K562 (cell line): ENCODE data around the gene GNB2. TPM values are rescaled to one million over a fixed set of nuclear protein-coding genes. Genes with fewer than 3 reads are reported as not detected.

ENCODE experiments used
- ATAC-seq: fragments of 200-7000 bp; cut with Tn5 transposase; 3 replicates; pipeline ENCODE4 v1.9.1; 2020; ENCODE audit warnings: moderate library complexity
- BruUV-seq: library from RNA; stranded (reverse); fragments of 400-500 nt; replicated peaks from 2 replicates; lab custom pipeline; 2021; lab: Mats Ljungman, UMichigan
- CTCF ChIA-PET: fragments of 300-600 bp; formaldehyde crosslinking; extraction: SDS; loops from one replicate; lab custom pipeline; 2021; ENCODE audit warnings: low intra/inter-chr PET ratio; lab: Yijun Ruan, JAX
- POLR2A ChIA-PET: fragments of 300-600, 350-650 bp; sonication (Branson Sonifier 250); formaldehyde crosslinking; extraction: SDS; loops from one replicate; lab custom pipeline; 2021; ENCODE audit warnings: antibody characterized with exemption, inconsistent platforms; lab: Yijun Ruan, JAX
- DNase-seq, 4 experiments: peaks; one replicate each; pipeline versions ENCODE4 v3.0.0 to v3.0.0-alpha.2; 2011 to 2018; ENCODE audit warnings: low spot score in 3 of 4, mixed read lengths in 3 of 4; ENCODE audit errors: extremely low read depth in 1 of 4
- FAIRE-seq: peaks from 2 replicates; lab custom pipeline; 2011; peaks lifted over from hg19 to GRCh38; lab: Jason Lieb, UNC
- H2AFZ ChIP-seq: 2 replicates; pipeline ENCODE4 v1.6.0; 2011; ENCODE audit warnings: low read depth, low read length, control low read depth, inconsistent platforms
- H3K27ac ChIP-seq: fragments of 200-600 bp; 3 replicates; pipeline ENCODE4 v1.8.0; 2011; ENCODE audit warnings: low read depth, mild to moderate bottlenecking, control low read depth, inconsistent platforms, low read length, moderate library complexity, mixed read lengths; ENCODE audit errors: extremely low read depth
- H3K27me3 ChIP-seq, 2 experiments: fragments of 300-600 bp in 1 of 2; 2 replicates in 1 of 2; 3 replicates in 1 of 2; pipeline versions ENCODE4 v1.6.0 to v1.8.0; 2011; ENCODE audit warnings: inconsistent platforms in 2 of 2, low read length in 2 of 2, mild to moderate bottlenecking in 1 of 2, mixed read lengths in 1 of 2, moderate library complexity in 1 of 2; ENCODE audit not compliant: control insufficient read depth in 2 of 2, insufficient read depth in 2 of 2
- H3K36me3 ChIP-seq: fragments of 300-600 bp; 3 replicates; pipeline ENCODE4 v1.8.0; 2011; ENCODE audit warnings: mild to moderate bottlenecking, low read length, inconsistent platforms; ENCODE audit not compliant: control insufficient read depth, insufficient read depth
- H3K4me1 ChIP-seq, 2 experiments: fragments of 200-600 bp in 1 of 2; replicated peaks in 1 of 2; 2 replicates in 1 of 2; 3 replicates in 1 of 2; pipeline versions ENCODE4 v1.5.1 to v1.8.0; 2011; ENCODE audit warnings: inconsistent platforms in 2 of 2, low read length in 2 of 2, mild to moderate bottlenecking in 1 of 2, mixed read lengths in 1 of 2, moderate library complexity in 1 of 2; ENCODE audit not compliant: control insufficient read depth in 2 of 2, insufficient read depth in 2 of 2
- H3K4me2 ChIP-seq: 2 replicates; pipeline ENCODE4 v1.6.1; 2011; ENCODE audit warnings: low read length, control low read depth, inconsistent platforms, mixed read lengths; ENCODE audit not compliant: insufficient read depth
- H3K4me3 ChIP-seq: fragments of 200-600 bp; sonication (generic), shearing (Covaris generic); 2 replicates; pipeline ENCODE4 v1.5.1; 2016; ENCODE audit warnings: control low read depth, inconsistent platforms
- H3K79me2 ChIP-seq: fragments of 200-600 bp; 3 replicates; pipeline ENCODE4 v1.8.0; 2011; ENCODE audit warnings: low read length, inconsistent platforms; ENCODE audit not compliant: control insufficient read depth, insufficient read depth
- H3K9ac ChIP-seq, 2 experiments: 2 replicates each; pipeline versions ENCODE4 v1.6.0 to v1.6.1; 2011; ENCODE audit warnings: low read depth in 2 of 2, low read length in 2 of 2, control low read depth in 1 of 2, inconsistent platforms in 1 of 2, mild to moderate bottlenecking in 1 of 2, mixed read lengths in 1 of 2; ENCODE audit not compliant: insufficient read depth in 1 of 2
- H3K9me1 ChIP-seq: one replicate; pipeline ENCODE4 v1.6.0; 2011; ENCODE audit warnings: inconsistent platforms, mild to moderate bottlenecking, low read length, moderate library complexity; ENCODE audit not compliant: control insufficient read depth, insufficient read depth
- H3K9me3 ChIP-seq: replicated peaks from 2 replicates; pipeline ENCODE4 v1.5.1; 2011; ENCODE audit warnings: low read depth, low read length, inconsistent platforms; ENCODE audit not compliant: control insufficient read depth, insufficient read depth
- H4K20me1 ChIP-seq: replicated peaks from 2 replicates; pipeline ENCODE4 v1.6.1; 2011; ENCODE audit warnings: low read length, inconsistent platforms, mixed read lengths; ENCODE audit not compliant: control insufficient read depth, insufficient read depth
- CBFB ChIP-seq: sonication (generic); formaldehyde crosslinking; IDR thresholded peaks from 2 replicates; pipeline ENCODE4 v1.4.0; 2020; ENCODE audit warnings: mild to moderate bottlenecking, missing genetic modification reagents
- EHMT2 ChIP-seq: fragments of 450-650 bp; IDR thresholded peaks from 2 replicates; pipeline ENCODE4 v1.6.1; 2018; ENCODE audit warnings: antibody characterized with exemption
- EZH2 ChIP-seq: IDR thresholded peaks from 2 replicates; pipeline ENCODE4 v1.6.1; 2012; ENCODE audit warnings: low read depth, mild to moderate bottlenecking, inconsistent platforms, low read length, borderline replicate concordance
- HSF4 ChIP-seq: fragments of 250-450 bp; sonication (Bioruptor Pico); IDR thresholded peaks from 2 replicates; pipeline ENCODE4 v2.1.2; 2022; ENCODE audit warnings: mild to moderate bottlenecking, moderate library complexity, borderline replicate concordance
- MAX ChIP-seq: sonication (generic); formaldehyde crosslinking; IDR thresholded peaks from 2 replicates; pipeline ENCODE4 v1.9.0; 2022; ENCODE audit warnings: mild to moderate bottlenecking, missing genetic modification reagents
- MCM7 ChIP-seq, 2 experiments: fragments of 450-650 bp; IDR thresholded peaks; 2 replicates each; pipeline ENCODE4 v1.6.1; 2016 to 2018
- PCBP2 ChIP-seq: fragments of 200-400 bp; formaldehyde crosslinking; IDR thresholded peaks from 2 replicates; pipeline ENCODE4 v1.6.1; 2018; ENCODE audit warnings: low read length, low read depth, mild to moderate bottlenecking, moderate library complexity; ENCODE audit not compliant: poor library complexity, severe bottlenecking
- POLR3A ChIP-seq: IDR thresholded peaks from 2 replicates; pipeline ENCODE4 v1.6.1; 2011; ENCODE audit warnings: borderline replicate concordance, mild to moderate bottlenecking, moderate library complexity; ENCODE audit not compliant: insufficient read length, insufficient read depth; ENCODE audit errors: extremely low read depth
- TAF9B ChIP-seq: fragments of 450-650 bp; IDR thresholded peaks from 2 replicates; pipeline ENCODE4 v1.6.1; 2018; ENCODE audit warnings: mild to moderate bottlenecking; ENCODE audit not compliant: partially characterized antibody
- TEAD1 ChIP-seq, 2 experiments: fragments of 450-650 bp in 1 of 2; sonication (generic) in 1 of 2; formaldehyde crosslinking; IDR thresholded peaks; 2 replicates each; pipeline versions ENCODE4 v1.4.0 to v1.8.0; 2020 to 2022; ENCODE audit warnings: mild to moderate bottlenecking in 2 of 2, missing genetic modification reagents in 1 of 2
- THRAP3 ChIP-seq: fragments of 450-650 bp; IDR thresholded peaks from 2 replicates; pipeline ENCODE4 v1.6.1; 2016; ENCODE audit warnings: mild to moderate bottlenecking, inconsistent platforms, borderline replicate concordance
- TSC22D4 ChIP-seq: fragments of 450-650 bp; IDR thresholded peaks from 2 replicates; pipeline ENCODE4 v1.6.1; 2016; ENCODE audit warnings: missing genetic modification characterization, missing biosample characterization, control low read depth
- ZBTB9 ChIP-seq: fragments of 450-650 bp; formaldehyde crosslinking; IDR thresholded peaks from 2 replicates; pipeline ENCODE4 v1.4.0; 2020; ENCODE audit warnings: mild to moderate bottlenecking, moderate library complexity
- ZNF253 ChIP-seq: fragments of 250-450 bp; sonication (Bioruptor Pico); conservative IDR thresholded peaks from 2 replicates; pipeline ENCODE4 v1.6.1; 2021; ENCODE audit warnings: mild to moderate bottlenecking
- WGBS: fragments of 100-300 bp; shearing (Covaris generic); methylation state at CpG from one replicate; pipeline ENCODE4 v1.1.6; 2016; ENCODE audit warnings: low coverage, mixed read lengths; ENCODE audit not compliant: insufficient coverage; ENCODE audit errors: missing lambda C conversion rate; 5-methylcytosine and 5-hydroxymethylcytosine counted together
- in situ Hi-C: fragments of 300-500 bp; cut with MboI; formaldehyde crosslinking; loops from 4 replicates; pipeline ENCODE4 v1.15.0; 2018; ENCODE audit warnings: inconsistent platforms, mixed read lengths
- intact Hi-C: fragments of 100-400 bp; cut with micrococcal nuclease; formaldehyde crosslinking; loops from 2 replicates; pipeline ENCODE4 v1.14.2; 2022
- polyA plus RNA-seq, 8 experiments: library from polyadenylated mRNA; depleted of rRNA in 4 of 8; stranded (reverse) in 5 of 8; unstranded in 3 of 8; fragments of >200 nt; fragmentation: Nextera tagmentation in 2 of 8; fragmentation: Illumina TruSeq in 1 of 8; extraction: Ambion mirVana in 2 of 8; extraction: Trizol in 1 of 8; gene quantifications; 2 replicates each; pipeline versions ENCODE4 v1.2.1 to v1.2.3, GENCODE V29; 2011 to 2014; ENCODE audit warnings: inconsistent platforms in 1 of 8, missing spikeins in 1 of 8
- total RNA-seq, 7 experiments: library from RNA; depleted of rRNA in 6 of 7; stranded (reverse); fragments of >200 nt in 6 of 7; fragmentation: Illumina TruSeq in 2 of 7; extraction: Trizol in 2 of 7; gene quantifications; 2 replicates each; pipeline versions ENCODE4 v1.2.1 to v1.2.3, GENCODE V29; 2011 to 2021; ENCODE audit warnings: low replicate concordance in 1 of 7
- TF ChIP-seq, protein P1 (sequence below): fragments of 450-650 bp; formaldehyde crosslinking; IDR thresholded peaks from 2 replicates; pipeline ENCODE4 v1.4.0; 2020; ENCODE audit warnings: mild to moderate bottlenecking, moderate library complexity

Gene GNB2
- total and polyA plus RNA-seq, 9 of the 15 experiments (the other 6 are each of a cell fraction or from before 2014, with no cell fraction given) = 0.65 to 320 (median 104) TPM

DNA sequence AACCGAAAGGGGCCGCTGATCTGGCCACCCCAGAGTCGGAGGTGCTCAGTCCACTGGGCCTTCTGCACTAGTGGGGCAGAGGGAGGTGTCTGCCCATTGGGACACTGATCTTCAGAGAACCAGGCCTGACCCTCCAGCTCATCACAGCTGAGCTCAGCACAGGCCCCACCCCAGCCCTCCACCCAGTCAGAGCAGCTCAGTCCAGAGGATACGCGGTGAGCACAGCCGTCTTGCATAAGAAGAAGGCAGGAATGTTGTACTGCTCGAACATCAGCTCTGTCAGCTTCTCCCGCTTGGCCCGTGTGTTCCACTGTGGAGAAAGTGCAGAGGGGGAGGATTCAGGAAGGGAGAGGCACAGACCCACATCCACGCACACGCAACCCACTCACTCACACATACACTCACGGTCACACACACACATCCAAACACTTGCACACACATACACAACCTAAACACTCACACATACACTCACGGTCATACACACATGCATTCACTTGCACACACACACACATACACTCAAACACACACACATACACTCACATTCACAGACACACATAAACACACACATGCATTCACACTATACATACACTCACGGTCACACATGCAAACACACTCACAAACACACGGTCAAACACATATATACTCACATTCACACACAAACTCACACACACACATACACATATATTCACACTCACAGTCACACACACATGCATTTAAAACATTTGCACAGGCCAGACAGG is 23.5 kb upstream of the GNB2 start (continued):
- TF ChIP-seq THRAP3 (0 out of 2 replicates have a peak, but pooled peaks have one; percentile 56), MCM7 (IDR thresholded peaks at IDR 0.05) (peak in 1 of 2 experiments; percentile 84; a peak in 1 of 4 replicates), TSC22D4 (tag) (peak; percentile 93)
- TF ChIP-seq, all 486 proteins: peak for 13

DNA sequence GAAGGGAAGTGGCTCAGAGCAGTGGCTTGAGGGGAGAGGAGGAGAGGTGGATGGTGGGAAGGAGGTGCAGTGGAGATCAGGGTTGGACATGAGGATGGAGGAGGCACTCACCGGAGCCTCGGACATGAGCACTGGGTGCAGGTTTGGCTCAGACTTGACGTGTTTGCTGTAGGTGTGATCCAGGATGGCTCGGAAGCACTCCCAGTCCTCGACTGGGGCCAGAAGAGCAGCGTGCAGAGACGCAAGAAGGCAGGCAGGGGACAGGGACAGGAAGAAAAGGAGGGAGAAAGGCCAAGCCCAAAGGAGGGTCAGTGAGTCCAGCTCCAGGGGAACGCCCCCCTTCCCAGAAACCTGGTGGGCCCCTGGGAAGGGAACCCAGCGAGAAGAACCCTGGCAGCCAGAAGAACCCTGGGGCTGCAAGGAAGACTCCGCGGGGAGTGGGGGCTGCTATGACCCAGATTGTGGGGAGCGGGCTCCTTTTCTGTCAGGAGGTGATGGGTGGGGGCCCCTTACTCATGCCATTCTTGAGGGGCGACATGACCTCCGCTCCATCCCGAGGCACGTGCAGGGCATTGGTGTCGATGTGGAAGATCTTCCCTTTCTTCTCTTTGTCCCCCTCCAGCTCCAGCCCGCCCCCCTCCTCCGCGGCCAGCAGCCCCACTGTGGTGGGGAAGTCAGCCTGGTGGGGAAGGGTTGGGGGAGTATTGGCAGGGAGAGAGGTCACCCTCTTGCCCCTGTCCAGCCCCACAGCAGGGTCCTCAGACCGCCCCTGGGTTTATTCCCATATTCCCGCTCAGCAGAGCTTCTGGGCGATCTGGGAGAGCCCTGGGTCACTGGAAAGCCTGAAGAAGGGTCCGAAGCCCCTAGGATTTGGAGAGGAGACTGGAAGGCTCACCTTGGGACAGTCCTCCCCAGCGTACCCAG is 18.4 kb upstream of the GNB2 start:
- BruUV-seq = no TSS peak
- in situ Hi-C loops (no loop called here), intact Hi-C loops (no loop called here)
- DNase-seq = peak in 1 of 4 experiments; percentile 6
- 0 out of 4 replicates have a peak overlapping the region, but pooled peaks of 1 of the 2 experiments have one; percentile 46 for H3K9ac ChIP-seq
- peaks cover 10% of the 10 kb centered on the region for H4K20me1 ChIP-seq
- no peak overlapping the region for H3K4me2 ChIP-seq
- 22% methylated on average over 21 of the region's 25 CpGs for WGBS
- no peak for FAIRE-seq
- H3K9me1 ChIP-seq = no peaks in the 10 kb centered on the region
- no peak overlapping the region for H2AFZ ChIP-seq
- H3K4me3 ChIP-seq = no peak overlapping the region
- no peak; the same call in 2 of the 3 replicates for ATAC-seq
- ChIA-PET POLR2A (interaction anchor here (0.6 to 1.5 kb wide), 3 partner anchors 11 to 473 kb away, joined by 3 to 5 read pairs (median 3); no protein-coding TSS in a partner anchor), CTCF (no interaction called here)
- peaks cover 0 to 18% of the 10 kb centered on the region in 2 experiments; a peak in 3 of 5 replicates for H3K4me1 ChIP-seq
- no peaks in the 10 kb centered on the region; the same call in 1 of the 2 replicates for H3K9me3 ChIP-seq
- no peaks in the 10 kb centered on the region for H3K79me2 ChIP-seq
- H3K36me3 ChIP-seq = no peaks in the 10 kb centered on the region
- H3K27ac ChIP-seq = no peak overlapping the region
- peaks cover 4 to 14% of the 10 kb centered on the region in 2 experiments; a peak in 4 of 5 replicates for H3K27me3 ChIP-seq
- no peak for TF ChIP-seq TEAD1 (CRISPR knock-in tag; IDR thresholded peaks at IDR 0.05)
- TF ChIP-seq PCBP2 = no peak
- no peak for TF ChIP-seq ZNF253 (CRISPR knock-in tag)
- TF ChIP-seq, protein P1, sequence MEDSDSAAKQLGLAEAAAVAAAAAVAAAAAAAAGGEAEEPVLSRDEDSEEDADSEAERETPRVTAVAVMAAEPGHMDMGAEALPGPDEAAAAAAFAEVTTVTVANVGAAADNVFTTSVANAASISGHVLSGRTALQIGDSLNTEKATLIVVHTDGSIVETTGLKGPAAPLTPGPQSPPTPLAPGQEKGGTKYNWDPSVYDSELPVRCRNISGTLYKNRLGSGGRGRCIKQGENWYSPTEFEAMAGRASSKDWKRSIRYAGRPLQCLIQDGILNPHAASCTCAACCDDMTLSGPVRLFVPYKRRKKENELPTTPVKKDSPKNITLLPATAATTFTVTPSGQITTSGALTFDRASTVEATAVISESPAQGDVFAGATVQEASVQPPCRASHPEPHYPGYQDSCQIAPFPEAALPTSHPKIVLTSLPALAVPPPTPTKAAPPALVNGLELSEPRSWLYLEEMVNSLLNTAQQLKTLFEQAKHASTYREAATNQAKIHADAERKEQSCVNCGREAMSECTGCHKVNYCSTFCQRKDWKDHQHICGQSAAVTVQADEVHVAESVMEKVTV (CRISPR knock-in tag) = no peak
- no peak for TF ChIP-seq POLR3A
- TF ChIP-seq HSF4 (CRISPR knock-in tag) = no peak
- TF ChIP-seq MAX (CRISPR knock-in tag) = no peak
- no peak for TF ChIP-seq EZH2
- no peak for TF ChIP-seq ZBTB9
- TF ChIP-seq EHMT2 = 0 out of 2 replicates have a peak, but pooled peaks have one; percentile 34
- 0 out of 2 replicates have a peak, but pooled peaks have one; percentile 25 for TF ChIP-seq CBFB (CRISPR knock-in tag)
- no peak for TF ChIP-seq TAF9B
